Skeletal muscle cell (primary cell): ENCODE results near the gene CARD11.
"Not testable (repeated sequence)": the region's sequence is repeated elsewhere in the genome, so short reads cannot be mapped to it uniquely, and the experiment has no call there.

Source experiments
- DNase-seq: peaks from one replicate; pipeline ENCODE4 v3.0.0-alpha.2; 2010; ENCODE audit warnings: low read depth
- H3K4me3 ChIP-seq: 2 replicates; pipeline ENCODE4 v1.5.1; 2011; ENCODE audit warnings: low read depth, mild to moderate bottlenecking, control low read depth, low read length, moderate library complexity

The CARD11 gene

GRCh38 chr7:2969398-2970306, 74.0 kb downstream of the CARD11 start:
- DNase-seq = no peak
- H3K4me3 ChIP-seq = no peak overlapping the region

- no peak overlapping the region for H3K4me3 ChIP-seq
- no peak for DNase-seq
Observed at GRCh38 chr7:2968616-2969397, 74.9 kb downstream of the CARD11 start.

- no peak overlapping the region for H3K4me3 ChIP-seq
- DNase-seq = no peak
Observed at GRCh38 chr7:2968176-2968575, 75.5 kb downstream of the CARD11 start.

- DNase-seq = no peak
- no peak overlapping the region for H3K4me3 ChIP-seq
Observed at GRCh38 chr7:2967705-2968104, 76.0 kb downstream of the CARD11 start.

GRCh38 chr7:2967253-2967652, 76.4 kb downstream of the CARD11 start:
- H3K4me3 ChIP-seq = no peak overlapping the region

GRCh38 chr7:2966466-2967078, 77.1 kb downstream of the CARD11 start:
- no peak for DNase-seq
- no peak overlapping the region for H3K4me3 ChIP-seq

More at GRCh38 chr7:2967253-2967652, 76.4 kb downstream of the CARD11 start:
- no peak for DNase-seq

- no peak for DNase-seq
- no peak overlapping the region for H3K4me3 ChIP-seq
Observed at GRCh38 chr7:2965745-2966270, 77.9 kb downstream of the CARD11 start.

- DNase-seq = no peak
- H3K4me3 ChIP-seq = no peak overlapping the region
Observed at GRCh38 chr7:2965301-2965700, 78.4 kb downstream of the CARD11 start.

- no peak for DNase-seq
- no peak overlapping the region for H3K4me3 ChIP-seq
Observed at GRCh38 chr7:2964208-2964607, 79.5 kb downstream of the CARD11 start.

- no peak overlapping the region for H3K4me3 ChIP-seq
- no peak for DNase-seq
Observed at GRCh38 chr7:2962865-2963264, 80.8 kb downstream of the CARD11 start.

- no peak overlapping the region for H3K4me3 ChIP-seq
- DNase-seq = no peak
Observed at GRCh38 chr7:2959828-2960599, 83.7 kb downstream of the CARD11 start.

- H3K4me3 ChIP-seq = no peak overlapping the region
- no peak for DNase-seq
Observed at GRCh38 chr7:2959103-2959680, 84.5 kb downstream of the CARD11 start.

- DNase-seq = no peak
Observed at GRCh38 chr7:2958416-2959102, 85.1 kb downstream of the CARD11 start.

GRCh38 chr7:2957369-2957727, 86.3 kb downstream of the CARD11 start:
- not testable (repeated sequence) for DNase-seq, H3K4me3 ChIP-seq

More at GRCh38 chr7:2958416-2959102, 85.1 kb downstream of the CARD11 start:
- no peak overlapping the region for H3K4me3 ChIP-seq

- DNase-seq = peak; percentile 8
- no peak overlapping the region for H3K4me3 ChIP-seq
Observed at GRCh38 chr7:2956526-2957368, 86.9 kb downstream of the CARD11 start.

- DNase-seq = no peak
Observed at GRCh38 chr7:2956076-2956475, 87.6 kb downstream of the CARD11 start.

GRCh38 chr7:2955269-2955668, 88.4 kb downstream of the CARD11 start:
- DNase-seq = no peak
- H3K4me3 ChIP-seq = no peak overlapping the region

More at GRCh38 chr7:2956076-2956475, 87.6 kb downstream of the CARD11 start:
- no peak overlapping the region for H3K4me3 ChIP-seq
